Hepatocyte (in vitro differentiated cells): ENCODE measurements around the gene PRAMEF2.
"Not testable (repeated sequence)": the region's sequence is repeated elsewhere in the genome, so short reads cannot be mapped to it uniquely, and the experiment has no call there.

Experiments used
- CTCF ChIP-seq: fragments of 200-600 bp; sonication (generic); IDR thresholded peaks from 2 replicates; pipeline ENCODE4 v1.5.1; 2016; ENCODE audit warnings: antibody characterized with exemption, mild to moderate bottlenecking; ENCODE audit not compliant: poor library complexity
- EZH2 ChIP-seq: fragments of 200-600 bp; sonication (generic); IDR thresholded peaks from 2 replicates; pipeline ENCODE4 v1.6.1; 2016; ENCODE audit warnings: antibody characterized with exemption, mild to moderate bottlenecking, borderline replicate concordance

GRCh38 chr1:12863131-12863880 lies 6.4 kb downstream of the PRAMEF2 start:
- not testable (repeated sequence) for TF ChIP-seq CTCF, EZH2
